HepG2 (cell line): ENCODE data around the gene EGFR. TPM values are rescaled to one million over a fixed set of nuclear protein-coding genes. Genes with fewer than 3 reads are reported as not detected.

Experiments
- ATAC-seq: fragments of 200-7000 bp; cut with Tn5 transposase; 3 replicates; pipeline ENCODE4 v1.9.1; 2020; ENCODE audit warnings: mild to moderate bottlenecking, moderate library complexity
- BruUV-seq: library from RNA; stranded (reverse); fragments of 400-500 nt; replicated peaks from 2 replicates; lab custom pipeline; 2021; lab: Mats Ljungman, UMichigan
- CTCF ChIA-PET: fragments of 300-600 bp; formaldehyde crosslinking; extraction: SDS; loops from one replicate; lab custom pipeline; 2021; ENCODE audit warnings: low total read pairs, inconsistent platforms, low intra/inter-chr PET ratio; lab: Yijun Ruan, JAX
- POLR2A ChIA-PET: fragments of 350-600 bp; sonication (Branson Sonifier 250); formaldehyde crosslinking; loops from one replicate; lab custom pipeline; 2020; ENCODE audit warnings: antibody characterized with exemption, inconsistent platforms; lab: Yijun Ruan, JAX
- DNase-seq: peaks from one replicate; pipeline ENCODE4 v3.0.0-alpha.2; 2015; ENCODE audit warnings: low spot score
- FAIRE-seq: peaks from 3 replicates; lab custom pipeline; 2011; peaks lifted over from hg19 to GRCh38; lab: Jason Lieb, UNC
- H2AFZ ChIP-seq: one replicate; pipeline ENCODE4 v1.6.1; 2011; ENCODE audit warnings: low read length, inconsistent platforms
- H3K27ac ChIP-seq: fragments of 300-600 bp; 3 replicates; pipeline ENCODE4 v1.8.0; 2011; ENCODE audit warnings: mixed run types, mild to moderate bottlenecking, mixed read lengths, low read length, inconsistent platforms; ENCODE audit not compliant: insufficient read depth; ENCODE audit errors: extremely low read length
- H3K27me3 ChIP-seq, 2 experiments: fragments of 200-600 bp in 1 of 2; 2 replicates in 1 of 2; 3 replicates in 1 of 2; pipeline versions ENCODE4 v1.6.0 to v1.8.0; 2011; ENCODE audit warnings: low read length in 2 of 2, mild to moderate bottlenecking in 2 of 2, moderate library complexity in 2 of 2, inconsistent platforms in 1 of 2; ENCODE audit not compliant: insufficient read depth in 2 of 2, control insufficient read depth in 1 of 2
- H3K36me3 ChIP-seq, 2 experiments: fragments of 200-600 bp in 1 of 2; replicated peaks in 1 of 2; 2 replicates in 1 of 2; 3 replicates in 1 of 2; pipeline versions ENCODE4 v1.5.1 to v1.8.0; 2011; ENCODE audit warnings: low read length in 2 of 2, inconsistent platforms in 1 of 2; ENCODE audit not compliant: insufficient read depth in 2 of 2, control insufficient read depth in 1 of 2
- H3K4me1 ChIP-seq: 2 replicates; pipeline ENCODE4 v1.5.1; 2012; ENCODE audit warnings: low read length, inconsistent platforms; ENCODE audit not compliant: insufficient read depth
- H3K4me2 ChIP-seq: 2 replicates; pipeline ENCODE4 v1.6.0; 2011; ENCODE audit warnings: low read depth, low read length, inconsistent platforms
- H3K4me3 ChIP-seq, 3 experiments: fragments of 200-600 bp in 1 of 3; sonication (generic), shearing (Covaris generic) in 1 of 3; replicated peaks in 1 of 3; 2 replicates each; pipeline ENCODE4 v1.5.1; 2011 to 2016; ENCODE audit warnings: low read length in 3 of 3, inconsistent platforms in 2 of 3, low read depth in 2 of 3, mild to moderate bottlenecking in 2 of 3, control low read depth in 1 of 3, mixed read lengths in 1 of 3; ENCODE audit not compliant: insufficient read depth in 1 of 3
- H3K79me2 ChIP-seq: one replicate; pipeline ENCODE4 v1.6.1; 2011; ENCODE audit warnings: low read length, inconsistent platforms; ENCODE audit not compliant: insufficient read depth
- H3K9ac ChIP-seq: 2 replicates; pipeline ENCODE4 v1.6.0; 2011; ENCODE audit warnings: mild to moderate bottlenecking, low read depth, low read length, inconsistent platforms; ENCODE audit not compliant: insufficient read depth
- H3K9me3 ChIP-seq: 2 replicates; pipeline ENCODE4 v1.5.1; 2012; ENCODE audit warnings: mild to moderate bottlenecking, low read length
- H4K20me1 ChIP-seq: 2 replicates; pipeline ENCODE4 v1.6.0; 2011; ENCODE audit warnings: inconsistent platforms, mild to moderate bottlenecking, low read length, moderate library complexity; ENCODE audit not compliant: insufficient read depth
- AGO2 ChIP-seq: fragments of 200-400 bp; formaldehyde crosslinking; optimal IDR thresholded peaks from 2 replicates; pipeline ENCODE3; 2017; ENCODE audit warnings: mild to moderate bottlenecking, low read depth, low read length, moderate library complexity
- ATF7-NPFF ChIP-seq: sonication (generic); formaldehyde crosslinking; IDR thresholded peaks from 2 replicates; pipeline ENCODE4 v1.8.1; 2023; ENCODE audit warnings: mild to moderate bottlenecking, low read depth, missing genetic modification reagents, moderate library complexity
- RARG ChIP-seq: sonication (generic); formaldehyde crosslinking; IDR thresholded peaks from 2 replicates; pipeline ENCODE4 v1.4.0; 2020; ENCODE audit warnings: low read depth, mild to moderate bottlenecking, missing genetic modification reagents
- SOX13 ChIP-seq, 3 experiments: fragments of 450-650 bp in 1 of 3; sonication (generic) in 1 of 3; formaldehyde crosslinking in 1 of 3; IDR thresholded peaks in 2 of 3; conservative IDR thresholded peaks in 1 of 3; 2 replicates each; pipeline versions ENCODE4 v1.5.0 to v1.6.1; 2016 to 2020; ENCODE audit warnings: antibody characterized with exemption in 1 of 3, mild to moderate bottlenecking in 1 of 3, missing compliant biosample characterization in 1 of 3, missing genetic modification reagents in 1 of 3, moderate library complexity in 1 of 3
- ZKSCAN5 ChIP-seq: sonication (generic); formaldehyde crosslinking; IDR thresholded peaks from 2 replicates; pipeline ENCODE4 v1.5.1; 2020; ENCODE audit warnings: mild to moderate bottlenecking, missing genetic modification reagents
- ZKSCAN8 ChIP-seq: IDR thresholded peaks from 2 replicates; pipeline ENCODE4 v1.6.1; 2016; ENCODE audit warnings: borderline replicate concordance, missing genetic modification reagents, missing compliant biosample characterization
- ZNF510 ChIP-seq: sonication (generic); formaldehyde crosslinking; IDR thresholded peaks from 2 replicates; pipeline ENCODE4 v1.4.0; 2020; ENCODE audit warnings: low read depth, mild to moderate bottlenecking, missing genetic modification reagents
- ZSCAN29 ChIP-seq: sonication (generic); formaldehyde crosslinking; conservative IDR thresholded peaks from 2 replicates; pipeline ENCODE4 v1.4.0; 2020; ENCODE audit warnings: mild to moderate bottlenecking, missing genetic modification reagents
- WGBS: methylation state at CpG from one replicate; pipeline ENCODE4 v1.1.6; 2017; ENCODE audit warnings: low lambda C conversion rate; 5-methylcytosine and 5-hydroxymethylcytosine counted together
- in situ Hi-C: cut with HindIII; loops from 2 replicates; pipeline ENCODE4 v1.10.0; 2017; ENCODE audit warnings: low pct_unique_long_range_greater_than_20kb; ENCODE audit not compliant: extremely low pct_ligation_motif_present
- intact Hi-C: fragments of 100-400 bp; cut with micrococcal nuclease; formaldehyde crosslinking; loops from one replicate; pipeline ENCODE4 v1.10.0; 2022; ENCODE audit not compliant: unreplicated experiment
- polyA plus RNA-seq, 8 experiments: library from polyadenylated mRNA; depleted of rRNA in 3 of 8; stranded (reverse) in 7 of 8; unstranded in 1 of 8; fragments of >200 nt; fragmentation: Illumina TruSeq in 4 of 8; extraction: Trizol in 4 of 8; gene quantifications; 2 replicates each; pipeline versions ENCODE4 v1.2.1 to v1.2.3, GENCODE V29; 2011 to 2016; ENCODE audit warnings: low read depth in 4 of 8, missing spikeins in 1 of 8, mixed read lengths in 1 of 8; ENCODE audit not compliant: insufficient read depth in 1 of 8
- total RNA-seq, 5 experiments: library from RNA; depleted of rRNA; stranded (reverse); fragments of >200 nt; fragmentation: Illumina TruSeq; extraction: Trizol; gene quantifications; 2 replicates each; pipeline ENCODE4 v1.2.3, GENCODE V29; 2016; ENCODE audit warnings: low read depth in 1 of 5
- TF ChIP-seq, protein P1 (sequence below): sonication (generic); formaldehyde crosslinking; IDR thresholded peaks from 2 replicates; pipeline ENCODE4 v1.8.0; 2022; ENCODE audit warnings: mild to moderate bottlenecking, missing genetic modification reagents, borderline replicate concordance
- TF ChIP-seq, protein P2 (sequence below): sonication (generic); formaldehyde crosslinking; IDR thresholded peaks from 2 replicates; pipeline ENCODE4 v1.5.1; 2020; ENCODE audit warnings: missing genetic modification reagents, mild to moderate bottlenecking, borderline replicate concordance

The EGFR gene
- total and polyA plus RNA-seq, 2 of the 13 experiments (the other 11 are each of a cell fraction or from before 2014, with no cell fraction given) = 7.0 to 10.0 TPM

- intact Hi-C loops = no loop called here
- no peak overlapping the region for H3K4me3 ChIP-seq
- DNase-seq = no peak
- no peak overlapping the region for H3K27ac ChIP-seq
- POLR2A ChIA-PET = no interaction called here
- H3K9me3 ChIP-seq = no peaks in the 10 kb centered on the region
- no peaks in the 10 kb centered on the region for H3K27me3 ChIP-seq
- peaks cover 23% of the 10 kb centered on the region for H3K4me1 ChIP-seq
- 75% methylated on average over 12 of the region's 13 CpGs for WGBS
- H2AFZ ChIP-seq = no peak overlapping the region
- TF ChIP-seq RARG (CRISPR knock-in tag) (no peak), ATF7-NPFF (CRISPR knock-in tag) (no peak), ZKSCAN8 (CRISPR knock-in tag) (no peak), ZKSCAN5 (CRISPR knock-in tag) (no peak), ZNF510 (no peak), AGO2 (no peak), SOX13 (IDR thresholded peaks at IDR 0.05) (no peak), SOX13 (CRISPR knock-in tag; conservative IDR thresholded peaks at IDR 0.05 in 1 of 2, IDR thresholded peaks at IDR 0.05 in 1 of 2) (no peak), ZSCAN29 (CRISPR knock-in tag) (no peak)
- TF ChIP-seq, protein P1, sequence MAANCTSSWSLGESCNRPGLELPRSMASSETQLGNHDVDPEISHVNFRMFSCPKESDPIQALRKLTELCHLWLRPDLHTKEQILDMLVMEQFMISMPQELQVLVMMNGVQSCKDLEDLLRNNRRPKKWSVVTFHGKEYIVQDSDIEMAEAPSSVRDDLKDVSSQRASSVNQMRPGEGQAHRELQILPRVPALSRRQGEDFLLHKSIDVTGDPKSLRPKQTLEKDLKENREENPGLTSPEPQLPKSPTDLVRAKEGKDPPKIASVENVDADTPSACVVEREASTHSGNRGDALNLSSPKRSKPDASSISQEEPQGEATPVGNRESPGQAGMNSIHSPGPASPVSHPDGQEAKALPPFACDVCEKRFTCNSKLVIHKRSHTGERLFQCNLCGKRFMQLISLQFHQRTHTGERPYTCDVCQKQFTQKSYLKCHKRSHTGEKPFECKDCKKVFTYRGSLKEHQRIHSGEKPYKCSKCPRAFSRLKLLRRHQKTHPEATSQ (CRISPR knock-in tag) = no peak
- TF ChIP-seq, protein P2, sequence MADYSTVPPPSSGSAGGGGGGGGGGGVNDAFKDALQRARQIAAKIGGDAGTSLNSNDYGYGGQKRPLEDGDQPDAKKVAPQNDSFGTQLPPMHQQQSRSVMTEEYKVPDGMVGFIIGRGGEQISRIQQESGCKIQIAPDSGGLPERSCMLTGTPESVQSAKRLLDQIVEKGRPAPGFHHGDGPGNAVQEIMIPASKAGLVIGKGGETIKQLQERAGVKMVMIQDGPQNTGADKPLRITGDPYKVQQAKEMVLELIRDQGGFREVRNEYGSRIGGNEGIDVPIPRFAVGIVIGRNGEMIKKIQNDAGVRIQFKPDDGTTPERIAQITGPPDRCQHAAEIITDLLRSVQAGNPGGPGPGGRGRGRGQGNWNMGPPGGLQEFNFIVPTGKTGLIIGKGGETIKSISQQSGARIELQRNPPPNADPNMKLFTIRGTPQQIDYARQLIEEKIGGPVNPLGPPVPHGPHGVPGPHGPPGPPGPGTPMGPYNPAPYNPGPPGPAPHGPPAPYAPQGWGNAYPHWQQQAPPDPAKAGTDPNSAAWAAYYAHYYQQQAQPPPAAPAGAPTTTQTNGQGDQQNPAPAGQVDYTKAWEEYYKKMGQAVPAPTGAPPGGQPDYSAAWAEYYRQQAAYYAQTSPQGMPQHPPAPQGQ (CRISPR knock-in tag) = no peak
- TF ChIP-seq, all 625 proteins: peak for 0
- in situ Hi-C loops = no loop called here
- BruUV-seq = no TSS peak
- FAIRE-seq (no peak), ATAC-seq (no peak)
- H3K36me3 ChIP-seq = no peaks in the 10 kb centered on the region
- H3K9ac ChIP-seq = no peak overlapping the region
- H3K4me2 ChIP-seq = no peak overlapping the region
- H3K79me2 ChIP-seq = no peaks in the 10 kb centered on the region
- no peaks in the 10 kb centered on the region for H4K20me1 ChIP-seq
- CTCF ChIA-PET = no interaction called here
These were observed 34.1 kb downstream of the EGFR start for GRCh38 chr7:55052741-55053427.
